ENCODE data around the gene ZBTB11.
"Not testable (repeated sequence)": the region's sequence is repeated elsewhere in the genome, so short reads cannot be mapped to it uniquely, and the experiment has no call there.

DNA sequence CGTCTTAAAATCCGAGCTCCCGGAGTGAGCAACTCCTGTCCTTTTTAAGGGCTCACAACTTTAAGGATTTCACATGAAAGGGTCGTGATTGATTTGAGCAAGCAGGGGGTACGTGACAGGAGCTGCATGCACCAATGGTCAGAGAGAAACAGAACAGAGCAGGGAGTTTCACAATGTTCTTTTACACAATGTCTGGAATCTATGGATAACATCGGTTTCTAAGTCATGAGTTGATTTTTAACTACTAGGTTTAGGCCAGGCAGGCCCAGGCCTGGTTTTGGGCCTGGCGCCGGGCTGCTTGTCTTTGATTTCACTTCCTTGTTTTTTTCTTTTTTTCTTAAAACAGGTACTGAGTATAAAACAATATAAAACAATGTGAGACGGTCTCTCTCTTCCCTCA lies 63.9 kb downstream of the ZBTB11 start:
- TF ChIP-seq CTCF, EP300 (IDR thresholded peaks at IDR 0.05): not testable (repeated sequence)
